H9 (cell line): ENCODE measurements around the gene ZNRF3. TPM values are rescaled to one million over a fixed set of nuclear protein-coding genes. Genes with fewer than 3 reads are reported as not detected.

Experiments used
- DNase-seq: peaks from one replicate; pipeline ENCODE4 v3.0.0-alpha.2; 2017
- H2AFZ ChIP-seq: one replicate; pipeline ENCODE4 v1.6.1; 2013; ENCODE audit warnings: mild to moderate bottlenecking, low read length, control low read depth, moderate library complexity
- H2AK5ac ChIP-seq: 2 replicates; pipeline ENCODE4 v1.6.1; 2013; ENCODE audit warnings: low read length, control low read depth, mixed read lengths; ENCODE audit not compliant: insufficient read length
- H2BK120ac ChIP-seq: one replicate; pipeline ENCODE4 v1.6.1; 2013; ENCODE audit warnings: low read depth, mild to moderate bottlenecking, low read length, control low read depth, inconsistent platforms; ENCODE audit not compliant: poor library complexity, severe bottlenecking
- H2BK12ac ChIP-seq: 2 replicates; pipeline ENCODE4 v1.6.1; 2013; ENCODE audit warnings: low read length, control low read depth, mixed read lengths, low read depth; ENCODE audit not compliant: insufficient read length
- H2BK15ac ChIP-seq: 2 replicates; pipeline ENCODE4 v1.6.1; 2013; ENCODE audit warnings: low read depth, low read length, control low read depth
- H2BK20ac ChIP-seq: one replicate; pipeline ENCODE4 v1.6.1; 2013; ENCODE audit warnings: low read depth, mild to moderate bottlenecking, low read length, control low read depth, inconsistent platforms; ENCODE audit not compliant: poor library complexity, severe bottlenecking
- H2BK5ac ChIP-seq: 2 replicates; pipeline ENCODE4 v1.6.1; 2013; ENCODE audit warnings: low read length, control low read depth, mixed read lengths; ENCODE audit not compliant: insufficient read length
- H3K14ac ChIP-seq: 2 replicates; pipeline ENCODE4 v1.6.1; 2013; ENCODE audit warnings: low read length, control low read depth; ENCODE audit not compliant: insufficient read depth
- H3K18ac ChIP-seq: 2 replicates; pipeline ENCODE4 v1.6.1; 2013; ENCODE audit warnings: low read depth, mild to moderate bottlenecking, mixed read lengths, low read length, control low read depth; ENCODE audit not compliant: insufficient read length
- H3K23ac ChIP-seq: 2 replicates; pipeline ENCODE4 v1.6.1; 2013; ENCODE audit warnings: low read length, control low read depth, mixed read lengths, low read depth; ENCODE audit not compliant: insufficient read length
- H3K23me2 ChIP-seq: 2 replicates; pipeline ENCODE4 v1.6.1; 2013; ENCODE audit warnings: low read depth, mild to moderate bottlenecking, mixed read lengths, low read length, control low read depth; ENCODE audit not compliant: insufficient read length, poor library complexity, severe bottlenecking
- H3K27ac ChIP-seq: 2 replicates; pipeline ENCODE4 v1.5.1; 2013; ENCODE audit warnings: low read length, control low read depth, mixed read lengths, low read depth; ENCODE audit not compliant: insufficient read length
- H3K27me3 ChIP-seq: 2 replicates; pipeline ENCODE4 v1.6.1; 2013; ENCODE audit warnings: low read length, control low read depth, inconsistent platforms; ENCODE audit not compliant: insufficient read depth
- H3K4ac ChIP-seq: 2 replicates; pipeline ENCODE4 v1.6.1; 2013; ENCODE audit warnings: low read depth, mild to moderate bottlenecking, control low read depth, inconsistent platforms, low read length, moderate library complexity
- H3K4me1 ChIP-seq: 2 replicates; pipeline ENCODE4 v1.6.1; 2013; ENCODE audit warnings: low read length, control low read depth, inconsistent platforms; ENCODE audit not compliant: insufficient read depth
- H3K4me2 ChIP-seq: 2 replicates; pipeline ENCODE4 v1.6.1; 2013; ENCODE audit warnings: low read length, control low read depth, mixed read lengths; ENCODE audit not compliant: insufficient read length, insufficient read depth
- H3K56ac ChIP-seq: 2 replicates; pipeline ENCODE4 v1.6.1; 2013; ENCODE audit warnings: low read depth, mild to moderate bottlenecking, mixed read lengths, low read length, control low read depth; ENCODE audit not compliant: insufficient read length
- H3K79me1 ChIP-seq: 2 replicates; pipeline ENCODE4 v1.6.1; 2013; ENCODE audit warnings: low read depth, mild to moderate bottlenecking, moderate library complexity, low read length, control low read depth, inconsistent platforms; ENCODE audit not compliant: insufficient read depth, poor library complexity, severe bottlenecking
- H3K79me2 ChIP-seq: 2 replicates; pipeline ENCODE4 v1.6.1; 2013; ENCODE audit warnings: low read length, control low read depth, inconsistent platforms; ENCODE audit not compliant: insufficient read depth
- H3K9ac ChIP-seq: 2 replicates; pipeline ENCODE4 v1.6.1; 2013; ENCODE audit warnings: low read length, control low read depth, mixed read lengths; ENCODE audit not compliant: insufficient read length; ENCODE audit errors: extremely low read depth
- H3K9me3 ChIP-seq: one replicate; pipeline ENCODE4 v1.6.1; 2013; ENCODE audit warnings: low read depth, low read length, inconsistent platforms; ENCODE audit not compliant: control insufficient read depth
- H3T11ph ChIP-seq: one replicate; pipeline ENCODE4 v1.6.1; 2013; ENCODE audit warnings: mild to moderate bottlenecking, low read length, control low read depth, inconsistent platforms
- H4K20me1 ChIP-seq: one replicate; pipeline ENCODE4 v1.6.1; 2013; ENCODE audit not compliant: control insufficient read depth, insufficient read length, insufficient read depth
- H4K5ac ChIP-seq: 2 replicates; pipeline ENCODE4 v1.6.1; 2013; ENCODE audit warnings: low read depth, mild to moderate bottlenecking, mixed read lengths, low read length, control low read depth; ENCODE audit not compliant: insufficient read length
- H4K8ac ChIP-seq: replicated peaks from 2 replicates; pipeline ENCODE4 v1.6.1; 2013; ENCODE audit warnings: low read length, control low read depth, mixed read lengths, low read depth; ENCODE audit not compliant: insufficient read length
- H4K91ac ChIP-seq: 2 replicates; pipeline ENCODE4 v1.6.1; 2013; ENCODE audit warnings: low read depth, mild to moderate bottlenecking, moderate library complexity, mixed read lengths, low read length, control low read depth; ENCODE audit not compliant: insufficient read length
- H3K27ac Mint-ChIP-seq, 3 experiments: 2 replicates in 2 of 3; 3 replicates in 1 of 3; pipeline ENCODE4 v1.8.0; 2020 to 2021; ENCODE audit warnings: mixed read lengths in 3 of 3, mild to moderate bottlenecking in 1 of 3, moderate library complexity in 1 of 3
- H3K27me3 Mint-ChIP-seq: 2 replicates; pipeline ENCODE4 v1.8.0; 2021; ENCODE audit warnings: low read depth, mild to moderate bottlenecking, moderate library complexity, mixed read lengths
- H3K36me3 Mint-ChIP-seq, 3 experiments: 2 replicates in 2 of 3; 3 replicates in 1 of 3; pipeline ENCODE4 v1.8.0; 2020 to 2021; ENCODE audit warnings: low read depth in 3 of 3, mixed read lengths in 3 of 3; ENCODE audit not compliant: insufficient read depth in 1 of 3
- H3K4me1 Mint-ChIP-seq, 2 experiments: 2 replicates each; pipeline ENCODE4 v1.8.0; 2020; ENCODE audit warnings: mixed read lengths in 2 of 2
- H3K4me3 Mint-ChIP-seq, 2 experiments: 2 replicates in 1 of 2; 3 replicates in 1 of 2; pipeline ENCODE4 v1.8.0; 2020 to 2021; ENCODE audit warnings: mild to moderate bottlenecking in 2 of 2, mixed read lengths in 2 of 2, moderate library complexity in 1 of 2
- H3K9me3 Mint-ChIP-seq, 2 experiments: 2 replicates in 1 of 2; 3 replicates in 1 of 2; pipeline ENCODE4 v1.8.0; 2020; ENCODE audit warnings: mild to moderate bottlenecking in 2 of 2, mixed read lengths in 2 of 2, moderate library complexity in 1 of 2
- CTCF ChIP-seq: fragments of 200-600 bp; sonication (generic); conservative IDR thresholded peaks from 3 replicates; pipeline ENCODE4 v1.8.0; 2021; ENCODE audit warnings: antibody characterized with exemption, mild to moderate bottlenecking
- WGBS: extraction: QIAGEN DNeasy Blood & Tissue Kit; methylation state at CpG from one replicate; pipeline ENCODE4 v1.1.7; 2013; ENCODE audit warnings: missing lambda C conversion rate, low lambda C conversion rate, mixed read lengths; ENCODE audit not compliant: insufficient read length; ENCODE audit errors: extremely low coverage; 5-methylcytosine and 5-hydroxymethylcytosine counted together
- long read RNA-seq: library from polyadenylated mRNA; unstranded; transcript quantifications from one replicate; pipeline ENCODE4 v2.0.0, GENCODE V29; 2020
- total RNA-seq: library from RNA; stranded (reverse); gene quantifications from 2 replicates; pipeline ENCODE4 v1.2.1, GENCODE V29; 2021

Gene ZNRF3
- total RNA-seq, result 20.5 and 20.6 TPM in 2 replicates
- long read RNA-seq, full-length matches to known transcripts, result 7 of 33 reads
- long read RNA-seq, partial matches to known transcripts, result 20 of 33 reads
- long read RNA-seq, other reads (novel, unspliced or antisense), result 6 of 33 reads

- Histone ChIP-seq H2AK5ac (no peak within 1 kb of the TSS), H2BK120ac (peak within 1 kb of the TSS; percentile 52), H3K56ac (no peak within 1 kb of the TSS), H2BK12ac (no peak within 1 kb of the TSS), H2BK15ac (no peak within 1 kb of the TSS), H2AFZ (no peak within 1 kb of the TSS), H3K23me2 (peaks cover 17% of the 10 kb centered on the region), H3K27me3 (no peaks in the 10 kb centered on the region), H3K79me2 (peaks cover 22% of the 10 kb centered on the region; the same call in 1 of the 2 replicates), H3K79me1 (peaks cover 6% of the 10 kb centered on the region), H3K4ac (no peak within 1 kb of the TSS; the same call in 1 of the 2 replicates), H4K5ac (no peak within 1 kb of the TSS), H4K20me1 (no peaks in the 10 kb centered on the region), H2BK5ac (no peak within 1 kb of the TSS), H3K9ac (peak within 1 kb of the TSS; percentile 62), H4K91ac (no peak within 1 kb of the TSS), H3K9me3 (no peaks in the 10 kb centered on the region), H2BK20ac (no peak within 1 kb of the TSS), H3K4me2 (peak within 1 kb of the TSS; percentile 98), H3K18ac (peak within 1 kb of the TSS; percentile 88), H3K27ac (no peak within 1 kb of the TSS), H3K4me1 (peaks cover 10% of the 10 kb centered on the region), H3K23ac (no peak within 1 kb of the TSS), H3K14ac (peak within 1 kb of the TSS; percentile 98), H4K8ac (no peak within 1 kb of the TSS), H3T11ph (no peak within 1 kb of the TSS)
- TF ChIP-seq CTCF, result no peak
- H3K4me3 Mint-ChIP-seq, result peak within 1 kb of the TSS; percentile 89 to 93
- H3K4me1 Mint-ChIP-seq, result peaks cover 40 to 43% of the 10 kb centered on the region in 2 experiments
- peaks cover 0 to 2% of the 10 kb centered on the region in 2 experiments; a peak in 3 of 5 replicates for H3K9me3 Mint-ChIP-seq
- H3K27ac Mint-ChIP-seq, result peak within 1 kb of the TSS in 2 of 3 experiments; percentile 94 to 96; a peak in 6 of 7 replicates
- H3K27me3 Mint-ChIP-seq, result peaks cover 10% of the 10 kb centered on the region
- WGBS, result no CpG with 5 or more reads among the region's 85 CpGs
- peak; percentile 87 for DNase-seq
- H3K36me3 Mint-ChIP-seq, result no peaks in the 10 kb centered on the region
Measured at GRCh38 chr22:28882878-28883656, at the start of gene ZNRF3. TSS of gene ZNRF3 (plus strand) at chr22:28883572. CDS start at chr22:28883767, 195 bp downstream.
